Measurements from ENCODE around the gene NLGN1. TPM values are rescaled to one million over a fixed set of nuclear protein-coding genes. Genes with fewer than 3 reads are reported as not detected.
"Not testable (repeated sequence)": the region's sequence is repeated elsewhere in the genome, so short reads cannot be mapped to it uniquely, and the experiment has no call there.

Gene NLGN1
- total RNA-seq, 1 experiment from 2014 or later: 0.85 TPM

DNA sequence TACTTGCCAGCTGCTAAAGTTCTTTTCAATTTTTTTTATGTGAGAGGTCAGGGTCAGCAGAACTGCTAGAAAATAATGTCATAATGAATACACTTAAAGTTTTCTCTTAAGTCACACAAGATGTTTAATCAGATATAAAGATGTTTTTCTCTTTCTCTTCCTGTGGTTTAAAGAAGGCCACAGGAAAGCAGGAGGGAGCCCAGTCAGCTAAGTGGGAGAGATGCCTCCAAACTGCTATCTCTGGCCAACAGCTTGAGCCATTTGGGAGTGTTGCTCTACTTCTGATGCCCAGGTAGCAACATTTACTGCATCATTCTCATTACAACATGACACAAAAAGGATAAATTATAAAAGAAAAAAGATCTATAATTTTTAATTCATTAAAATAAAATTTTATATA, 45.7 kb upstream of the NLGN1 start:
- DNase-seq (ENCODE audit: low read depth, low spot score) (no peak), ATAC-seq (no peak)
- TF ChIP-seq REST (IDR thresholded peaks at IDR 0.05; ENCODE audit: insufficient read depth in 1 of 2, low read depth in 2 of 2, low read length in 1 of 2) (no peak), TCF7L2 (IDR thresholded peaks at IDR 0.05; ENCODE audit: low read depth, low read length) (no peak), CTCF (IDR thresholded peaks at IDR 0.05) (no peak), SIN3A (IDR thresholded peaks at IDR 0.05; ENCODE audit: borderline replicate concordance, insufficient read depth, low read depth, low read length) (no peak), POLR2AphosphoS5 (IDR thresholded peaks at IDR 0.05; ENCODE audit: low read depth, low read length) (no peak)
- in situ Hi-C loops (cut with HindIII; ENCODE audit: low pct_unique_long_range_greater_than_20kb, low sequenced_read_pairs) (no loop called here), intact Hi-C loops (cut with micrococcal nuclease; ENCODE audit: unreplicated experiment) (no loop called here)
- no TSS peak for BruUV-seq (replicated peaks)
- CTCF ChIA-PET: no interaction called here
- POLR2A ChIA-PET: no interaction called here
- Histone ChIP-seq H3K27me3 (ENCODE audit: control insufficient read depth, insufficient read depth, low read length) (no peaks in the 10 kb centered on the region), H3K4me3 (ENCODE audit: low read depth in 2 of 2, low read length in 2 of 2) (no peak overlapping the region), H3K9me3 (ENCODE audit: control insufficient read depth, insufficient read depth, low read depth, low read length) (0 out of 2 replicates have a peak, but pooled peaks cover 6% of the 10 kb centered on the region), H3K4me1 (ENCODE audit: control insufficient read depth, insufficient read depth, low read length) (no peaks in the 10 kb centered on the region), H3K27ac (ENCODE audit: low read length) (no peak overlapping the region), H3K36me3 (ENCODE audit: control insufficient read depth, insufficient read depth, low read length) (no peaks in the 10 kb centered on the region)

DNA sequence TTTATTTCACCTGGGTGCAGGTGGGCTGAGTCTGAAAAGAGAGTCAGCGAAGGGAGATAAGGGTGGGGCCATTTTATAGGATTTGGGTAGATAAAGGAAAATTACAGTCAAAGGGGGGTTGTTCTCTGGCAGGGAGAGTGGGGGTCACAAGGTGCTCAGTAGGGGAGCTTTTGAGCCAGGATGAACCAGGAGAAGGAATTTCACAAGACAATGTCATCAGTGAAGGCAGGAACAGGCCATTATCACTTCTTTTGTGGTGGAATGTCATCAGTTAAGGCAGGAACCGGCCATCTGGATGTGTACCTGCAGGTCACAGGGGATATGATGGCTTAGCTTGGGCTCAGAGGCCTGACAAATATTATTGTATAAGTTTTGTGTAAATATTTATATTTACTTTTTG, 44.4 kb upstream of the NLGN1 start:
- DNase-seq (ENCODE audit: low read depth, low spot score); BruUV-seq (replicated peaks); H3K27ac ChIP-seq (ENCODE audit: low read length); H3K4me1 ChIP-seq (ENCODE audit: control insufficient read depth, insufficient read depth, low read length); intact Hi-C loops (cut with micrococcal nuclease; ENCODE audit: unreplicated experiment); ATAC-seq; H3K4me3 ChIP-seq (ENCODE audit: low read depth in 2 of 2, low read length in 2 of 2); in situ Hi-C loops (cut with HindIII; ENCODE audit: low pct_unique_long_range_greater_than_20kb, low sequenced_read_pairs); H3K36me3 ChIP-seq (ENCODE audit: control insufficient read depth, insufficient read depth, low read length); H3K9me3 ChIP-seq (ENCODE audit: control insufficient read depth, insufficient read depth, low read depth, low read length); CTCF ChIA-PET; POLR2A ChIA-PET; H3K27me3 ChIP-seq (ENCODE audit: control insufficient read depth, insufficient read depth, low read length): not testable (repeated sequence)

DNA sequence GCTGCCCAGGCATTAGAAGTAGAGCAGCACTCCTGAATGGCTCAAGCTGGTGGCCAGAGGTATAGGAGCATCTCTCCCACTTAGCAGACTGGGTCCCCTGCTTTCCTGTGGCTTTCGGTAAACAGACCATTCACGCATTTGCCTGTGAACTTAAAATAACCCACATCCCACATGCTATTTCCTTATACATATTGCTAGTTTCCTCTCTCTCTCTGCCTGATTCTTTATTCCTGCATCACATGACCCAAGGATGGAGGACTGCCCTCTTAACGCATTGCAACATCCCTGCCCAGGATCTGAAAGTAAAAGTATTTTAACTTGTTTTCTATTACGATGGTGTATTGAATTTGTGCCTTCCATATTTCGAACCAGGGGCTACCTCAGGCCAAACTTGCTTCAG, 43.4 kb upstream of the NLGN1 start:
- in situ Hi-C loops (cut with HindIII; ENCODE audit: low pct_unique_long_range_greater_than_20kb, low sequenced_read_pairs) (no loop called here), intact Hi-C loops (cut with micrococcal nuclease; ENCODE audit: unreplicated experiment) (no loop called here)
- ChIA-PET POLR2A (no interaction called here), CTCF (no interaction called here)
- no peaks in the 10 kb centered on the region for H3K27me3 ChIP-seq (ENCODE audit: control insufficient read depth, insufficient read depth, low read length)
- no peaks in the 10 kb centered on the region for H3K36me3 ChIP-seq (ENCODE audit: control insufficient read depth, insufficient read depth, low read length)
- 0 out of 2 replicates have a peak, but pooled peaks cover 2% of the 10 kb centered on the region for H3K9me3 ChIP-seq (ENCODE audit: control insufficient read depth, insufficient read depth, low read depth, low read length)
- no peaks in the 10 kb centered on the region for H3K4me1 ChIP-seq (ENCODE audit: control insufficient read depth, insufficient read depth, low read length)
- no peak for ATAC-seq
- BruUV-seq (replicated peaks): no TSS peak
- H3K27ac ChIP-seq (ENCODE audit: low read length): no peak overlapping the region
- H3K4me3 ChIP-seq (ENCODE audit: low read depth in 2 of 2, low read length in 2 of 2): no peak overlapping the region
- no peak for DNase-seq (ENCODE audit: low read depth, low spot score)
- no peak for TF ChIP-seq POLR2AphosphoS5 (IDR thresholded peaks at IDR 0.05; ENCODE audit: low read depth, low read length)
- no peak for TF ChIP-seq TCF7L2 (IDR thresholded peaks at IDR 0.05; ENCODE audit: low read depth, low read length)
- TF ChIP-seq CTCF (IDR thresholded peaks at IDR 0.05): no peak
- no peak for TF ChIP-seq SIN3A (IDR thresholded peaks at IDR 0.05; ENCODE audit: borderline replicate concordance, insufficient read depth, low read depth, low read length)
- TF ChIP-seq REST (IDR thresholded peaks at IDR 0.05; ENCODE audit: insufficient read depth in 1 of 2, low read depth in 2 of 2, low read length in 1 of 2): no peak

Data from Panc1 (cell line).